ENCODE data around the gene AKR7A2. TPM values are rescaled to one million over a fixed set of nuclear protein-coding genes. Genes with fewer than 3 reads are reported as not detected.

The AKR7A2 gene
- total RNA-seq, 4 donors from 2014 or later: 57.7 to 93.4 (median 70.3) TPM

GRCh38 chr1:19319196-19319595 is 7.3 kb upstream of the AKR7A2 start:
- peaks cover 0 to 18% (median 4%) of the 10 kb centered on the region in 3 donors for H3K4me1 ChIP-seq
- H3K27ac ChIP-seq: no peak overlapping the region
- no peaks in the 10 kb centered on the region for H3K9me3 ChIP-seq
- WGBS, 2 donors: 58 to 75% methylated on average over 3 of the region's 3 CpGs
- peaks cover 3 to 56% (median 7%) of the 10 kb centered on the region in 3 donors for H3K36me3 ChIP-seq
- no peaks in the 10 kb centered on the region for H3K27me3 ChIP-seq
- H3K4me3 ChIP-seq: no peak overlapping the region
- TF ChIP-seq CTCF (IDR thresholded peaks at IDR 0.05): no peak
- no peak for TF ChIP-seq POLR2A (IDR thresholded peaks at IDR 0.05)
- DNase-seq: no peak
- intact Hi-C loops (cut with DNase I): no loop called here

GRCh38 chr1:19317126-19317910 is 5.4 kb upstream of the AKR7A2 start:
- Histone ChIP-seq H3K36me3 (peaks cover 0 to 38% (median 0%) of the 10 kb centered on the region in 3 donors), H3K27me3 (no peaks in the 10 kb centered on the region), H3K9me3 (no peaks in the 10 kb centered on the region), H3K27ac (no peak overlapping the region), H3K4me1 (peaks cover 7 to 36% (median 10%) of the 10 kb centered on the region in 3 donors), H3K4me3 (no peak overlapping the region)
- 77 to 88% methylated on average over 5 to 9 of the region's 13 CpGs for WGBS, 2 donors
- TF ChIP-seq CTCF (IDR thresholded peaks at IDR 0.05) (no peak), POLR2A (IDR thresholded peaks at IDR 0.05) (no peak)
- intact Hi-C loops (cut with DNase I): no loop called here
- no peak for DNase-seq

GRCh38 chr1:19315378-19316198 is 3.6 kb upstream of the AKR7A2 start:
- 72 to 90% methylated on average over 6 to 11 of the region's 17 CpGs for WGBS, 2 donors

GRCh38 chr1:19313961-19314882 is 2.3 kb upstream of the AKR7A2 start:
- Histone ChIP-seq H3K27me3 (no peaks in the 10 kb centered on the region), H3K4me3 (no peak overlapping the region), H3K9me3 (no peaks in the 10 kb centered on the region), H3K36me3 (peaks cover 0 to 23% (median 0%) of the 10 kb centered on the region in 3 donors), H3K4me1 (peaks cover 16 to 60% (median 17%) of the 10 kb centered on the region in 3 donors), H3K27ac (peak overlapping the region in 1 of 4 donors; percentile 87)
- WGBS, 2 donors: 64 to 70% methylated on average over 4 to 8 of the region's 10 CpGs
- no peak for DNase-seq
- intact Hi-C loops (cut with DNase I): no loop called here
- TF ChIP-seq CTCF (IDR thresholded peaks at IDR 0.05) (no peak), POLR2A (IDR thresholded peaks at IDR 0.05) (no peak)

More at GRCh38 chr1:19315378-19316198, 3.6 kb upstream of the AKR7A2 start:
- Histone ChIP-seq H3K27ac (no peak overlapping the region), H3K9me3 (no peaks in the 10 kb centered on the region), H3K36me3 (peaks cover 0 to 31% (median 0%) of the 10 kb centered on the region in 3 donors), H3K27me3 (no peaks in the 10 kb centered on the region), H3K4me3 (no peak overlapping the region), H3K4me1 (peaks cover 15 to 46% (median 17%) of the 10 kb centered on the region in 3 donors)
- TF ChIP-seq POLR2A (IDR thresholded peaks at IDR 0.05): no peak
- no peak for TF ChIP-seq CTCF (IDR thresholded peaks at IDR 0.05)
- DNase-seq: no peak
- intact Hi-C loops (cut with DNase I): no loop called here
